Activated T-helper 2 cell treated with anti-CD3 and anti-CD28 coated beads, Interferon-gamma antibody, Interleukin-2, Interleukin-4, amounts not matched to agents 10 μg/mL and 5 μg/mL and 100 μg/mL, durations not matched to agents 14 hours and 24 hours and 36 hours (primary cell): ENCODE results near the gene WIPI1. TPM values are rescaled to one million over a fixed set of nuclear protein-coding genes. Genes with fewer than 3 reads are reported as not detected.
"Not testable (repeated sequence)": the region's sequence is repeated elsewhere in the genome, so short reads cannot be mapped to it uniquely, and the experiment has no call there.

Source experiments
- DNase-seq: peaks from one replicate; pipeline ENCODE4 v3.0.0; 2021; ENCODE audit warnings: low spot score
- H3K27ac Mint-ChIP-seq: one replicate; pipeline ENCODE4 v1.8.0; 2021; ENCODE audit warnings: mixed read lengths
- H3K27me3 Mint-ChIP-seq: one replicate; pipeline ENCODE4 v1.8.0; 2021; ENCODE audit warnings: low read depth, mixed read lengths
- H3K36me3 Mint-ChIP-seq: one replicate; pipeline ENCODE4 v1.8.0; 2021; ENCODE audit warnings: low read depth, mixed read lengths
- H3K4me1 Mint-ChIP-seq: one replicate; pipeline ENCODE4 v1.8.0; 2021; ENCODE audit warnings: low read depth, mixed read lengths
- H3K4me3 Mint-ChIP-seq: one replicate; pipeline ENCODE4 v1.8.0; 2021; ENCODE audit warnings: low read depth, mild to moderate bottlenecking, moderate library complexity, mixed read lengths
- H3K9me3 Mint-ChIP-seq: one replicate; pipeline ENCODE4 v1.8.0; 2021; ENCODE audit warnings: mixed read lengths
- intact Hi-C: fragments of 100-400 bp; cut with micrococcal nuclease; formaldehyde crosslinking; loops from one replicate; pipeline ENCODE4 v1.15.1; 2023
- total RNA-seq: library from RNA; stranded (reverse); gene quantifications from 2 replicates; pipeline ENCODE4 v1.2.3, GENCODE V29; 2022

The WIPI1 gene
- 14.0 and 15.7 TPM in 2 replicates for total RNA-seq

DNA sequence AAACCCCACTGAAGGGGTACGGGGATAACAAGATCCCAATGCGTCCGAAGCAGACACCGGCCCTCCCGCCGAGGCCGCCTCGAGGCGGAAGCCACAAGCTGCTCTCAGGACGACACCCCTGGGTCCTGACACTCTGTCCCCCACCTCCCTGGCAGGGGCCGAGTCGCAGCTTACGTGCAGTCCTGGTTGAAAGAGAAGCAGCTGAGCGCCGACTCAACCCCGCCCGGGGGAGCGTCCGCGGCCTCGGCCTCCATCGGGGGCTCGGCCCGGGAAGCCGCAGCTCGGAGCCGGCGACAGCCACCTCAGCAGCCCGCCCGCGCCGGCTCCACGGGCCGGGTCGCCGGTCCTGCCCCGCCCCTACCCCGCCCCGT lies at the start of gene WIPI1:
WIPI1 (minus strand) TSS at position 329 of the 371 bp plus-strand sequence; CDS start at position 254, 75 bp downstream.
- Mint-ChIP-seq H3K9me3 (no peaks in the 10 kb centered on the region), H3K4me3 (peak within 1 kb of the TSS; percentile 88), H3K4me1 (peaks cover 65% of the 10 kb centered on the region), H3K27ac (peak within 1 kb of the TSS; percentile 75), H3K27me3 (no peaks in the 10 kb centered on the region), H3K36me3 (peaks cover 11% of the 10 kb centered on the region)
- intact Hi-C loops, result loop anchor here (1.0 kb wide), 2 partner anchors 19 to 210 kb away; no protein-coding TSS in a partner anchor
- DNase-seq, result peak; percentile 45

GRCh38 chr17:68505951-68506350 lies 48.7 kb upstream of the WIPI1 start:
- no peak for DNase-seq
- Mint-ChIP-seq H3K27ac (no peak overlapping the region), H3K4me1 (peaks cover 42% of the 10 kb centered on the region), H3K9me3 (no peaks in the 10 kb centered on the region), H3K4me3 (no peak overlapping the region), H3K27me3 (peaks cover 3% of the 10 kb centered on the region), H3K36me3 (no peaks in the 10 kb centered on the region)
- intact Hi-C loops, result no loop called here

GRCh38 chr17:68501074-68501473 lies 43.8 kb upstream of the WIPI1 start:
- H3K36me3 Mint-ChIP-seq, result no peaks in the 10 kb centered on the region
- H3K9me3 Mint-ChIP-seq, result no peaks in the 10 kb centered on the region
- no peak overlapping the region for H3K27ac Mint-ChIP-seq
- H3K4me3 Mint-ChIP-seq, result no peak overlapping the region
- peaks cover 30% of the 10 kb centered on the region for H3K4me1 Mint-ChIP-seq
- DNase-seq, result no peak
- intact Hi-C loops, result no loop called here
- peaks cover 3% of the 10 kb centered on the region for H3K27me3 Mint-ChIP-seq

GRCh38 chr17:68499587-68499986 lies 42.3 kb upstream of the WIPI1 start:
- H3K9me3 Mint-ChIP-seq, result no peaks in the 10 kb centered on the region
- H3K27ac Mint-ChIP-seq, result no peak overlapping the region
- DNase-seq, result no peak
- H3K4me3 Mint-ChIP-seq, result no peak overlapping the region
- H3K36me3 Mint-ChIP-seq, result no peaks in the 10 kb centered on the region
- H3K27me3 Mint-ChIP-seq, result peaks cover 3% of the 10 kb centered on the region
- intact Hi-C loops, result no loop called here
- H3K4me1 Mint-ChIP-seq, result peaks cover 28% of the 10 kb centered on the region

- H3K4me3 Mint-ChIP-seq, result peak overlapping the region; percentile 38
- H3K4me1 Mint-ChIP-seq, result peaks cover 28% of the 10 kb centered on the region
- no peaks in the 10 kb centered on the region for H3K36me3 Mint-ChIP-seq
- H3K9me3 Mint-ChIP-seq, result no peaks in the 10 kb centered on the region
- H3K27me3 Mint-ChIP-seq, result peaks cover 3% of the 10 kb centered on the region
- DNase-seq, result no peak
- intact Hi-C loops, result loop anchor here (1.0 kb wide), 1 partner anchor 9 kb away; no protein-coding TSS in a partner anchor
- H3K27ac Mint-ChIP-seq, result peak overlapping the region; percentile 81
Measured at GRCh38 chr17:68498479-68499326, 41.4 kb upstream of the WIPI1 start.

DNA sequence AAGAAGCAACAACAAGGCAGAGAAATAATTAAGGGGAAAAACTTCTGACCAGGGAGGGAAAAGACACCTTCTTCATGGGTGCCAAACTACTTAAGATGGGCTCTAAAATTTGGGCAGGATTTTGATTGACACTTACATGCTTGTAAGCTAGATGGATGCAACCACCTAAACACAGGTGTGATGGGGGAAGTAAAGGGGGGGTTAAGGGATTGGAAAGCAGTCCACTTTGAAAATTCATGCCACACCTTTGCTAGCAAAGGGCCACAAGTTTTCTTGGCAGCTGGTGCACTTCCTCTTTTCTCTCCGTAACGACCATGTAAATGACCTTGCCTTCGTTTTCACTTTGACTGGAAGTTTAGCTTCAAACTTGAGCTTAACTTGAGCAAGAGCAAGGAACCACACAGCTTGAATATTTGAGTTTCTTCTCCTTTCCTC lies 40.6 kb upstream of the WIPI1 start:
- no peaks in the 10 kb centered on the region for H3K36me3 Mint-ChIP-seq
- H3K9me3 Mint-ChIP-seq, result no peaks in the 10 kb centered on the region
- intact Hi-C loops, result loop anchor here (1.0 kb wide), 1 partner anchor 9 kb away; no protein-coding TSS in a partner anchor
- peaks cover 28% of the 10 kb centered on the region for H3K4me1 Mint-ChIP-seq
- no peak for DNase-seq
- peak overlapping the region; percentile 38 for H3K4me3 Mint-ChIP-seq
- peaks cover 3% of the 10 kb centered on the region for H3K27me3 Mint-ChIP-seq
- H3K27ac Mint-ChIP-seq, result peak overlapping the region; percentile 81

DNA sequence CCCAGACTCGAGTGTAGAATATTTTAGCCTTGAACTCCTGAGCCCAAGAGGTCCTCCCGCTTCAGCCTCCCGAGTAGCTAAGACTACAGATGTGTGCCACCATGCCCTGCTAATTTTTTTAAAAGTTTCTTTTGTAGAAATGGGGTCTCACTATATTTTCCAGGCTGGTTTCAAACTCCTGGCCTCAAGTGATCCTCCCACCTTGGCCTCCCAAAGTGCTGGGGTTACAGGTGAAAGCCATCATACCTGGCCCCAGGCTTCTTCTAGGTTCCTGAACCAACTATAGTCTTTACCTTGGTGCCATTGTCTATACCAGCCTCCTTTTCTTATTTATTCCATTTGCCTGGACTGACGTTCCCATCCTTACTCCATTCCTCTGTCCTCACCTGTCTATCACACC lies 37.8 kb upstream of the WIPI1 start:
- Mint-ChIP-seq H3K27me3 (no peaks in the 10 kb centered on the region), H3K27ac (no peak overlapping the region), H3K4me1 (peaks cover 22% of the 10 kb centered on the region), H3K4me3 (no peak overlapping the region), H3K9me3 (no peaks in the 10 kb centered on the region), H3K36me3 (no peaks in the 10 kb centered on the region)
- DNase-seq, result no peak
- intact Hi-C loops, result no loop called here

GRCh38 chr17:68492394-68493054 lies 35.2 kb upstream of the WIPI1 start:
- H3K27ac Mint-ChIP-seq, H3K27me3 Mint-ChIP-seq, DNase-seq, intact Hi-C loops, H3K4me3 Mint-ChIP-seq, H3K36me3 Mint-ChIP-seq, H3K9me3 Mint-ChIP-seq: not testable (repeated sequence)
- peaks cover 15% of the 10 kb centered on the region for H3K4me1 Mint-ChIP-seq

DNA sequence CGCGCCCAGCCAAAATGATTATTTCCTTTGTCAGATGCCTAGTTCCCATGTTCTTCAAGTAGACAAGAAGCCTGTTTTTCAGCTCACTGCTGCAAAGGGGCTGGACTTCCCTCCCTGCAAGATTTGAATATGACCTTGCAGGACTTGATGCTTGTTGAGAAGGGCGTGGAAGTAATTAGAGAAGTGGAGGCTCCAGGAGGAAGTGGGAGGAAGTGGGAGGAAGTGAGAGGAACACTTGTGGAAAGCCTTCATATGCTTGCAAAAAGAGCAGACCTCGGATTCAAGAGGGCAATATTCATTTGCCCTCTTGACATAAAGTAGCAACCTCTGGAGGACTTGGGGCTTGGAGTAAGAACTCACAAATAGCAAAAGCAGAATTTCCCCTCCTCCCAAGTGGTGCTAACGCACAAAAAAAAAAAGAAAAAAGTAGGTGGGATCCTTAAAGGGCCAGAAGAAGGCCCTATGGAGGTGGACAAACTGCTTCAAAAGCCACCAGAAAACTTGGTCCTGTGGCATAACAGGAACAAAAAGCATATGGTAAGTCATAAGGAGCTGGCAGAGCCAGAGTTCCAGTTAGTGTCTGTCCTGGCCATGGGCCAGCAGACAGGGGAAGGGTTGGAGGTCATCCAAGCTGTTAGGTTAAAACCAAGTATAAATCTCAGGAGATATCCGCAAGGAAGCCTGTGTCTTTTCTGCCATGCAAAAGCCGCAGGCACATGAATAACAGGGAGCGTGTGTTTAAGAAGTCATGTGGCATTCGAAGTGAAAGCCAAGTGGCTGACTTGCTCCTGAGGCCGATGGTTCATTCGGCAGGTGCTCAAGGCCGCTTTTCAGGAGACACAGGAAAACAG lies 34.3 kb upstream of the WIPI1 start:
- Mint-ChIP-seq H3K36me3 (no peaks in the 10 kb centered on the region), H3K27me3 (peaks cover under 1% of the 10 kb centered on the region), H3K4me3 (no peak overlapping the region), H3K9me3 (no peaks in the 10 kb centered on the region), H3K4me1 (peaks cover 17% of the 10 kb centered on the region), H3K27ac (no peak overlapping the region)
- intact Hi-C loops, result no loop called here
- DNase-seq, result no peak

GRCh38 chr17:68489919-68490318 lies 32.6 kb upstream of the WIPI1 start:
- peaks cover 23% of the 10 kb centered on the region for H3K4me1 Mint-ChIP-seq
- no peak overlapping the region for H3K27ac Mint-ChIP-seq
- peaks cover 17% of the 10 kb centered on the region for H3K27me3 Mint-ChIP-seq
- no peaks in the 10 kb centered on the region for H3K36me3 Mint-ChIP-seq
- H3K9me3 Mint-ChIP-seq, result no peaks in the 10 kb centered on the region
- no peak overlapping the region for H3K4me3 Mint-ChIP-seq
- no peak for DNase-seq
- intact Hi-C loops, result no loop called here

GRCh38 chr17:68484458-68484857 lies 27.2 kb upstream of the WIPI1 start:
- Mint-ChIP-seq H3K36me3 (peaks cover 3% of the 10 kb centered on the region), H3K27me3 (peaks cover 37% of the 10 kb centered on the region), H3K9me3 (peaks cover 3% of the 10 kb centered on the region), H3K4me1 (peaks cover 21% of the 10 kb centered on the region), H3K4me3 (no peak overlapping the region), H3K27ac (no peak overlapping the region)
- intact Hi-C loops, result no loop called here
- DNase-seq, result no peak

- Mint-ChIP-seq H3K36me3 (peaks cover 6% of the 10 kb centered on the region), H3K27me3 (peaks cover 40% of the 10 kb centered on the region), H3K4me1 (peaks cover 12% of the 10 kb centered on the region), H3K9me3 (peaks cover 7% of the 10 kb centered on the region), H3K27ac (no peak overlapping the region), H3K4me3 (no peak overlapping the region)
- intact Hi-C loops, result no loop called here
- no peak for DNase-seq
Measured at GRCh38 chr17:68482576-68483041, 25.3 kb upstream of the WIPI1 start.
